Measurements from ENCODE around the gene EPC2. TPM values are rescaled to one million over a fixed set of nuclear protein-coding genes. Genes with fewer than 3 reads are reported as not detected.

The EPC2 gene
- total RNA-seq, 1 experiment from 2014 or later, result 32.4 TPM

DNA sequence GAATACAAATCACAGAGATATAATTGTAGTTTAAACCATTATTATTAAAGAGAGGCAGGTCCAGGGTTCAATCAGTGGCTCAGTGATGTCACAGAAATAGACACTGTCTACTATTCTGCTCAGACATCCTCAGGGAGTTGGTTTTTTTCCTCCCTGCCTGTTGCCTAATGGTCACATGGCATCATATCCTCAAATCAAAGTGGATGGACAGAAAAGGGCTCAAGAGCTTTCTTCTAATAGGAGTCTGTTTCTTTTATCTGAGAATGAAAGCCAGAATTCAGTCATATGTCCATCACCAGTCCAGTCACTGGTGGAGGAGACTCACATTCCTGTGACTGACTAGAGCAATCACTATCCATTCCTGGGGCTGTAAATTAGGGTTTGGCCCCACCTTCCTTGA is 27.9 kb upstream of the EPC2 start:
- DNase-seq (ENCODE audit: low spot score), result no peak
- TF ChIP-seq, protein P1, sequence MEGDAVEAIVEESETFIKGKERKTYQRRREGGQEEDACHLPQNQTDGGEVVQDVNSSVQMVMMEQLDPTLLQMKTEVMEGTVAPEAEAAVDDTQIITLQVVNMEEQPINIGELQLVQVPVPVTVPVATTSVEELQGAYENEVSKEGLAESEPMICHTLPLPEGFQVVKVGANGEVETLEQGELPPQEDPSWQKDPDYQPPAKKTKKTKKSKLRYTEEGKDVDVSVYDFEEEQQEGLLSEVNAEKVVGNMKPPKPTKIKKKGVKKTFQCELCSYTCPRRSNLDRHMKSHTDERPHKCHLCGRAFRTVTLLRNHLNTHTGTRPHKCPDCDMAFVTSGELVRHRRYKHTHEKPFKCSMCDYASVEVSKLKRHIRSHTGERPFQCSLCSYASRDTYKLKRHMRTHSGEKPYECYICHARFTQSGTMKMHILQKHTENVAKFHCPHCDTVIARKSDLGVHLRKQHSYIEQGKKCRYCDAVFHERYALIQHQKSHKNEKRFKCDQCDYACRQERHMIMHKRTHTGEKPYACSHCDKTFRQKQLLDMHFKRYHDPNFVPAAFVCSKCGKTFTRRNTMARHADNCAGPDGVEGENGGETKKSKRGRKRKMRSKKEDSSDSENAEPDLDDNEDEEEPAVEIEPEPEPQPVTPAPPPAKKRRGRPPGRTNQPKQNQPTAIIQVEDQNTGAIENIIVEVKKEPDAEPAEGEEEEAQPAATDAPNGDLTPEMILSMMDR (conservative IDR thresholded peaks at IDR 0.05; ENCODE audit: low read depth, low read length), result no peak
- TF ChIP-seq EZH2 (IDR thresholded peaks at IDR 0.05; ENCODE audit: borderline replicate concordance, low read depth, low read length, poor library complexity, severe bottlenecking), result no peak
- ChIA-PET CTCF (no interaction called here), POLR2A (ENCODE audit: low non-redundant PET) (no interaction called here)
- Histone ChIP-seq H3K4me3 (ENCODE audit: low read depth, low read length, poor library complexity, severe bottlenecking) (no peak overlapping the region), H3K36me3 (ENCODE audit: insufficient read depth, low read length, poor library complexity, severe bottlenecking) (no peaks in the 10 kb centered on the region), H3K27me3 (replicated peaks; ENCODE audit: insufficient read depth, low read depth, low read length, poor library complexity) (no peaks in the 10 kb centered on the region), H3K9me3 (ENCODE audit: low read depth, low read length, poor library complexity, severe bottlenecking) (no peaks in the 10 kb centered on the region), H3K4me1 (ENCODE audit: insufficient read depth, low read length, poor library complexity, severe bottlenecking) (peaks cover 28% of the 10 kb centered on the region), H3K27ac (ENCODE audit: low read depth, low read length, poor library complexity, severe bottlenecking) (no peak overlapping the region)
- intact Hi-C loops (cut with micrococcal nuclease; ENCODE audit: unreplicated experiment), result no loop called here
- no TSS peak for BruUV-seq (replicated peaks)

DNA sequence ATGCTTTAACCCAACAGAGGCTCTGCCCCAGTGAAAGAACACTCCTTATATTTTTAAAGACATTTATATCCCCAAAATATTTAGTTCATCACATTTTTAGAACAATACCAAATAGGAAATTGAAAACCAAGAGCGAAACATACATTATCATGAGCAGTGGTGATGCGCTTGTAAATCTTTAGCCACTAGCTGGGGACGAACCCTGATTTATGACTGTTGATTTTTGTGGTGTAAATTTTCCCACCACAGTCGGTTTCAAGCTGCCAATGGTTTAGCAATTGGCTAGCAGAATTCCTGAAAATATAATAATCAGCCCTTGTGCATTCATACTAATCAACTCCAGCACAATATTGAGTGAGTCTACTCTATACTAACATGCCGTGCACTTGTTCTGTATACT is 27.3 kb upstream of the EPC2 start:
- Histone ChIP-seq H3K27me3 (replicated peaks; ENCODE audit: insufficient read depth, low read depth, low read length, poor library complexity) (no peaks in the 10 kb centered on the region), H3K4me1 (ENCODE audit: insufficient read depth, low read length, poor library complexity, severe bottlenecking) (peaks cover 28% of the 10 kb centered on the region), H3K4me3 (ENCODE audit: low read depth, low read length, poor library complexity, severe bottlenecking) (no peak overlapping the region), H3K9me3 (ENCODE audit: low read depth, low read length, poor library complexity, severe bottlenecking) (no peaks in the 10 kb centered on the region), H3K36me3 (ENCODE audit: insufficient read depth, low read length, poor library complexity, severe bottlenecking) (no peaks in the 10 kb centered on the region), H3K27ac (ENCODE audit: low read depth, low read length, poor library complexity, severe bottlenecking) (no peak overlapping the region)
- no peak for DNase-seq (ENCODE audit: low spot score)
- intact Hi-C loops (cut with micrococcal nuclease; ENCODE audit: unreplicated experiment), result no loop called here
- CTCF ChIA-PET, result no interaction called here
- no TSS peak for BruUV-seq (replicated peaks)
- POLR2A ChIA-PET (ENCODE audit: low non-redundant PET), result no interaction called here
- no peak for TF ChIP-seq EZH2 (IDR thresholded peaks at IDR 0.05; ENCODE audit: borderline replicate concordance, low read depth, low read length, poor library complexity, severe bottlenecking)
- TF ChIP-seq, protein P1 (conservative IDR thresholded peaks at IDR 0.05; ENCODE audit: low read depth, low read length), result no peak

DNA sequence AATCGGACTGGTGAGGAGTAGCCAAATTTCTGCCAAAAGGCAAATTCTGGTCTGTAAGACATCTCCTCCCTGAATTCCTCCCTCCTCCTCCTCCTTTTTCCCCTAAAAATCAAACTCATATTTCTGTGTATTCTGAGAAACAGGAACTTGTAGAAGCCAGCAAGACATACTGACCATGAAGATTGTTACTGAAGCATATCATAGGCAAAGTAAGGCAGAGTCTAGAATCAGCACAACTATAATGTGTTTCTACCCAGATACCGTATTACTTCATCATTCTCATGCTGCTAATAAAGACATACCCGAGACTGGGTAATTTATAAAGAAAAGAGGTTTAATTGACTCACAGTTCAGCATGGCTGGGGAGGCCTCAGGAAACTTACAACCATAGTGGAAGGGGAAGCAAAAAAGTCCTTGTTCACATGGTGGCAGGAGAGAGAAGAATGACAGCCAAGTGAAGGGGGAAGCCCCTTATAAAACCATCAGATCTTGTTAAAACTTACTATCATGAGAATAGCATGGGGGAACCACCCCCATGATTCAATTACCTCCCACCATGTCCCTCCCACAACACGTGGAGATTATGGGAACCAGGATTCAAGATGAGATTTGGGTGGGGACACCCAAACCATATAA is 24.9 kb upstream of the EPC2 start:
- Histone ChIP-seq H3K27me3 (replicated peaks; ENCODE audit: insufficient read depth, low read depth, low read length, poor library complexity) (no peaks in the 10 kb centered on the region), H3K36me3 (ENCODE audit: insufficient read depth, low read length, poor library complexity, severe bottlenecking) (no peaks in the 10 kb centered on the region), H3K4me1 (ENCODE audit: insufficient read depth, low read length, poor library complexity, severe bottlenecking) (peaks cover 17% of the 10 kb centered on the region), H3K4me3 (ENCODE audit: low read depth, low read length, poor library complexity, severe bottlenecking) (no peak overlapping the region), H3K9me3 (ENCODE audit: low read depth, low read length, poor library complexity, severe bottlenecking) (no peaks in the 10 kb centered on the region), H3K27ac (ENCODE audit: low read depth, low read length, poor library complexity, severe bottlenecking) (no peak overlapping the region)
- TF ChIP-seq, protein P1 (conservative IDR thresholded peaks at IDR 0.05; ENCODE audit: low read depth, low read length), result no peak
- TF ChIP-seq EZH2 (IDR thresholded peaks at IDR 0.05; ENCODE audit: borderline replicate concordance, low read depth, low read length, poor library complexity, severe bottlenecking), result no peak
- POLR2A ChIA-PET (ENCODE audit: low non-redundant PET), result no interaction called here
- CTCF ChIA-PET, result no interaction called here
- no TSS peak for BruUV-seq (replicated peaks)
- no peak for DNase-seq (ENCODE audit: low spot score)
- intact Hi-C loops (cut with micrococcal nuclease; ENCODE audit: unreplicated experiment), result no loop called here
